ENCODE data around the gene TUBA8. TPM values are rescaled to one million over a fixed set of nuclear protein-coding genes. Genes with fewer than 3 reads are reported as not detected.

The TUBA8 gene
- total and polyA plus RNA-seq, 2 donors from 2014 or later = 1.1 to 5.9 TPM

DNA sequence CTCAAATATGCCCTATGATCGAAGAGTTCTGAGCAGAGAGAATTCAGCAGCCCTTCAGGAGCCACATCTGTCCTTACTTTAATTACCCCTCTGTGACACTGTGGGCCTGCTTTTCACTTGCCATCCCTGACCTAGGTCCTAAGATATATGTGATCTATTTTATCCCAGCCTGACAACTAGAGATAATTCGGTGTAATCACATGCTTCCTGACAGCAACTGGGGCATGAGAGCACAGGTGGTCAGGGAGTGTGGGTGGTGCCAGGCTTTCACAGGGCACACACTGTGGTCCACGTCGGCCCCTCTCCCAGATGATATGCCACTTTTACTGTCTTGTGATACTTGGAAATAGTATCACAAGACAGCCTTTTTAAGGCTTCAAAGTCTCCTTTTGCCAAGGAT, 3.9 kb downstream of the TUBA8 start:
- no peak for DNase-seq
- H3K9me3 ChIP-seq (ENCODE audit: control insufficient read depth in 2 of 3, insufficient read depth in 1 of 3, low read length in 3 of 3) = no peaks in the 10 kb centered on the region
- H3K27ac ChIP-seq (ENCODE audit: low read depth in 2 of 2, low read length in 2 of 2) = no peak overlapping the region
- no peak overlapping the region for H3K9ac ChIP-seq (ENCODE audit: low read length in 3 of 3)
- H3K4me1 ChIP-seq (ENCODE audit: control insufficient read depth in 2 of 3, insufficient read depth in 2 of 3, low read depth in 1 of 3, low read length in 3 of 3) = peaks cover 0 to 9% (median 0%) of the 10 kb centered on the region in 3 donors
- intact Hi-C loops (cut with DNase I) = no loop called here
- FAIRE-seq = no peak
- H3K27me3 ChIP-seq (ENCODE audit: control insufficient read depth, insufficient read depth, low read length) = no peaks in the 10 kb centered on the region
- TF ChIP-seq, protein P1, sequence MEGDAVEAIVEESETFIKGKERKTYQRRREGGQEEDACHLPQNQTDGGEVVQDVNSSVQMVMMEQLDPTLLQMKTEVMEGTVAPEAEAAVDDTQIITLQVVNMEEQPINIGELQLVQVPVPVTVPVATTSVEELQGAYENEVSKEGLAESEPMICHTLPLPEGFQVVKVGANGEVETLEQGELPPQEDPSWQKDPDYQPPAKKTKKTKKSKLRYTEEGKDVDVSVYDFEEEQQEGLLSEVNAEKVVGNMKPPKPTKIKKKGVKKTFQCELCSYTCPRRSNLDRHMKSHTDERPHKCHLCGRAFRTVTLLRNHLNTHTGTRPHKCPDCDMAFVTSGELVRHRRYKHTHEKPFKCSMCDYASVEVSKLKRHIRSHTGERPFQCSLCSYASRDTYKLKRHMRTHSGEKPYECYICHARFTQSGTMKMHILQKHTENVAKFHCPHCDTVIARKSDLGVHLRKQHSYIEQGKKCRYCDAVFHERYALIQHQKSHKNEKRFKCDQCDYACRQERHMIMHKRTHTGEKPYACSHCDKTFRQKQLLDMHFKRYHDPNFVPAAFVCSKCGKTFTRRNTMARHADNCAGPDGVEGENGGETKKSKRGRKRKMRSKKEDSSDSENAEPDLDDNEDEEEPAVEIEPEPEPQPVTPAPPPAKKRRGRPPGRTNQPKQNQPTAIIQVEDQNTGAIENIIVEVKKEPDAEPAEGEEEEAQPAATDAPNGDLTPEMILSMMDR (IDR thresholded peaks at IDR 0.05; ENCODE audit: borderline replicate concordance, extremely low read depth, insufficient read depth) = no peak
- no peaks in the 10 kb centered on the region for H3K36me3 ChIP-seq (ENCODE audit: control insufficient read depth in 2 of 3, insufficient read depth in 3 of 3, low read length in 3 of 3)
- H3K4me3 ChIP-seq (ENCODE audit: low read length in 3 of 3) = no peak overlapping the region

DNA sequence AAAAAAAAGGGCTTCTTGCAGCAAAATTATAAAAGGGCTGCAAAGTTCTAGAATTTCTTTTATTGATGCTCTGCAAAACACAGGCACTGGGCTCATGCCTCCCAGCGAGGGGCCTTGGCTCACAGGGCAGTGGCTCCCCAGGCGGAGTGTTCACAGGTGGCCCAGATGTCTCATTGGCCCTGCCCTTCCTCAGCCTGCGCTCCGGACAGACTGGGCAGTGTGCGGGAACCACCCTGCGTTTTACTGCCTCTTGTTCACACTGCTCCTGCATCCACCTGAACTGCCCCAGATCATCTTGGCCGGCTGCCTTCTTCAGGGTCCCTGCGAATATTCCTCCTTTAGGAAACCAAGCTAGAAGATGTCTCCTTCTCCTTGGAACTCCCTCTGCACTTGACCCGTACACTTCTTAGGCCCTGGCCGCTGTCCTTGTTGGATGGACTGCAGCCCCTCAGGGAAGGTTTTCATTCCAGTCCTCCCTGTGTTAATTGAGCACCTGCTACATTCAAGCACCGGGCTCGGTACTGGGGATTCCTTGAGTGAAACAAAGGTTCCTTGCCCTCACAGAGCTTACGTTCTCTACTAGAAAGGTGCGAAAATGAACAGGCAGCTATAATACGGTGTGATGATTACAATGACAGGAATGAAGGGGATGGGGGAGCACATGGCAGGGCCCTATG, 4.5 kb downstream of the TUBA8 start:
- H3K36me3 ChIP-seq (ENCODE audit: control insufficient read depth in 2 of 3, insufficient read depth in 3 of 3, low read length in 3 of 3) = no peaks in the 10 kb centered on the region
- H3K27ac ChIP-seq (ENCODE audit: low read depth in 2 of 2, low read length in 2 of 2) = no peak overlapping the region
- intact Hi-C loops (cut with DNase I) = no loop called here
- no peak overlapping the region for H3K4me3 ChIP-seq (ENCODE audit: low read length in 3 of 3)
- FAIRE-seq (no peak), DNase-seq (no peak)
- peaks cover 0 to 2% (median 0%) of the 10 kb centered on the region in 3 donors for H3K4me1 ChIP-seq (ENCODE audit: control insufficient read depth in 2 of 3, insufficient read depth in 2 of 3, low read depth in 1 of 3, low read length in 3 of 3)
- no peak overlapping the region for H3K9ac ChIP-seq (ENCODE audit: low read length in 3 of 3)
- no peaks in the 10 kb centered on the region for H3K9me3 ChIP-seq (ENCODE audit: control insufficient read depth in 2 of 3, insufficient read depth in 1 of 3, low read length in 3 of 3)
- H3K27me3 ChIP-seq (ENCODE audit: control insufficient read depth, insufficient read depth, low read length) = no peaks in the 10 kb centered on the region
- TF ChIP-seq, protein P1 (IDR thresholded peaks at IDR 0.05; ENCODE audit: borderline replicate concordance, extremely low read depth, insufficient read depth) = no peak

DNA sequence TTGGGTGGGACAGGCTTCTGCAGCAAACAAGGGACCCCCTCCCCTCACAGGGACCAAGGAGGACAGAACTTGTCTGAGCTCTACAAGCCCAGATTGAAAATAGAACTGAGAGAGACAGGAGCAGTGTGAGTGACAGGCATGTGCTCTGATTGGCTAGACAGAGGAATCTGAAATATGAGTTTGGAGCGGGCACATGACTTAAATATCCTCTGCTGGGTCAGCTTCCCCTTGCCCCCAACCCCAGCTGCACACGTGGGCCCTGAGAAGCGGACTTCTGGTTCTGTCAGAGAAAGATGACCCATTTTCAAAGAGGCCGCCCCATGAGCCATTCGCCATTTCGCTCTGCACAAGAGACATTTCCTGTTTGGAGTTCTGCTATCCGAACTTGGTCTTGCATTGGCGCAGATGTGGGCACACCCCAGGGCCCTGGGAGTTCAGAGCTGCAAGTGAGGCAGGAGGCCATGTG, 5.3 kb downstream of the TUBA8 start:
- DNase-seq (no peak), FAIRE-seq (no peak)
- Histone ChIP-seq H3K27me3 (ENCODE audit: control insufficient read depth, insufficient read depth, low read length) (no peaks in the 10 kb centered on the region), H3K36me3 (ENCODE audit: control insufficient read depth in 2 of 3, insufficient read depth in 3 of 3, low read length in 3 of 3) (no peaks in the 10 kb centered on the region), H3K9ac (ENCODE audit: low read length in 3 of 3) (no peak overlapping the region), H3K4me3 (ENCODE audit: low read length in 3 of 3) (no peak overlapping the region), H3K4me1 (ENCODE audit: control insufficient read depth in 2 of 3, insufficient read depth in 2 of 3, low read depth in 1 of 3, low read length in 3 of 3) (peaks cover 0 to under 1% (median 0%) of the 10 kb centered on the region in 3 donors), H3K27ac (ENCODE audit: low read depth in 2 of 2, low read length in 2 of 2) (no peak overlapping the region), H3K9me3 (ENCODE audit: control insufficient read depth in 2 of 3, insufficient read depth in 1 of 3, low read length in 3 of 3) (no peaks in the 10 kb centered on the region)
- intact Hi-C loops (cut with DNase I) = no loop called here
- TF ChIP-seq, protein P1 (IDR thresholded peaks at IDR 0.05; ENCODE audit: borderline replicate concordance, extremely low read depth, insufficient read depth) = no peak

Data from kidney (tissue), 14 donors.